ENCODE results near the gene NKRF. TPM values are rescaled to one million over a fixed set of nuclear protein-coding genes. Genes with fewer than 3 reads are reported as not detected.
A peak's percentile ranks its signal among the peaks of the same experiment; 100 is the strongest.

NKRF gene
- 3.7 TPM for total RNA-seq
- long read RNA-seq, transcript NKRF-201 (3 exons, 3,817 nt), result major isoform, 7 of 9 reads
- long read RNA-seq, partial matches to known transcripts, result 0 of 9 reads
- long read RNA-seq, other reads (novel, unspliced or antisense), result 2 of 9 reads

- intact Hi-C loops (cut with micrococcal nuclease), result no loop called here
These were observed at the start of gene NKRF for GRCh38 chrX:119606280-119607017. NKRF (minus strand) TSS chrX:119606424.

DNA sequence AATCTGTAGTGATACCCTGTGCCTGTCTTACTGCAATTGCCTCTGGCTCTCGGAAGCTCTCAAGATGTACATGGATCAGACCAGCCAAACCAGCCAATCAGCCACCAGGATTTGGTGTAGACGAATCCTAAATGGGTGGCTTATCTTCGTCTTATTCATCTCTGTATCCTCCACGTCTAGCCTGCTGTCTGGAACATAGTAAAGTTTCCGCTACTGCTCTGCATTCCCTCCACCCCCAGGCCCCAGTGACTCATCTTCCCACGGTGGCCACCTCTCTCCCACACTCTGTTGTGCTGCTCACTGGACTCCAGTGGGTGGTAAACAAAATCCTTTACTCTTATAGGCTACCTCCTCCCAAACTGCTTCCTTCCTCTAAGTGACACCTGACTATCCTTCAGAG, 48.9 kb upstream of the NKRF start:
- intact Hi-C loops (cut with micrococcal nuclease), result no loop called here
- peak; percentile 21 for DNase-seq
- peak overlapping the region; percentile 55 for H3K27ac ChIP-seq (replicated peaks)

More at GRCh38 chrX:119606280-119607017, at the start of gene NKRF:
- TF ChIP-seq CTCF (IDR thresholded peaks at IDR 0.05; ENCODE audit: borderline replicate concordance), result no peak
- Histone ChIP-seq H3K36me3 (no peaks in the 10 kb centered on the region), H3K27me3 (ENCODE audit: low read depth) (no peaks in the 10 kb centered on the region), H3K9me3 (replicated peaks) (no peaks in the 10 kb centered on the region), H3K4me3 (peak within 1 kb of the TSS; percentile 81), H3K4me1 (peaks cover 9% of the 10 kb centered on the region), H3K27ac (replicated peaks) (peak within 1 kb of the TSS; percentile 90)
- DNase-seq, result peak; percentile 92

GRCh38 chrX:119654112-119654531, 47.9 kb upstream of the NKRF start:
- H3K4me1 ChIP-seq, result no peaks in the 10 kb centered on the region
- no peaks in the 10 kb centered on the region for H3K27me3 ChIP-seq (ENCODE audit: low read depth)
- peak overlapping the region; percentile 55 for H3K27ac ChIP-seq (replicated peaks)
- H3K36me3 ChIP-seq, result no peaks in the 10 kb centered on the region
- H3K9me3 ChIP-seq (replicated peaks), result no peaks in the 10 kb centered on the region
- H3K4me3 ChIP-seq, result no peak overlapping the region
- peak; percentile 28 for TF ChIP-seq CTCF (IDR thresholded peaks at IDR 0.05; ENCODE audit: borderline replicate concordance)
- intact Hi-C loops (cut with micrococcal nuclease), result no loop called here
- peak; percentile 56 for DNase-seq

More for the DNA sequence above, 48.9 kb upstream of the NKRF start:
- no peaks in the 10 kb centered on the region for H3K27me3 ChIP-seq (ENCODE audit: low read depth)
- H3K4me3 ChIP-seq, result no peak overlapping the region
- TF ChIP-seq CTCF (IDR thresholded peaks at IDR 0.05; ENCODE audit: borderline replicate concordance), result no peak
- H3K4me1 ChIP-seq, result no peaks in the 10 kb centered on the region
- no peaks in the 10 kb centered on the region for H3K36me3 ChIP-seq
- no peaks in the 10 kb centered on the region for H3K9me3 ChIP-seq (replicated peaks)

GRCh38 chrX:119648421-119648775, 42.2 kb upstream of the NKRF start:
- no peak overlapping the region for H3K27ac ChIP-seq (replicated peaks)
- H3K9me3 ChIP-seq (replicated peaks), result no peaks in the 10 kb centered on the region
- intact Hi-C loops (cut with micrococcal nuclease), result no loop called here
- no peaks in the 10 kb centered on the region for H3K36me3 ChIP-seq
- no peak for TF ChIP-seq CTCF (IDR thresholded peaks at IDR 0.05; ENCODE audit: borderline replicate concordance)
- DNase-seq, result no peak
- H3K4me1 ChIP-seq, result no peaks in the 10 kb centered on the region
- no peaks in the 10 kb centered on the region for H3K27me3 ChIP-seq (ENCODE audit: low read depth)
- no peak overlapping the region for H3K4me3 ChIP-seq

GRCh38 chrX:119647552-119648420, 41.6 kb upstream of the NKRF start:
- no peak for DNase-seq
- no peak for TF ChIP-seq CTCF (IDR thresholded peaks at IDR 0.05; ENCODE audit: borderline replicate concordance)
- H3K9me3 ChIP-seq (replicated peaks), result no peaks in the 10 kb centered on the region
- no peaks in the 10 kb centered on the region for H3K4me1 ChIP-seq
- intact Hi-C loops (cut with micrococcal nuclease), result no loop called here
- H3K36me3 ChIP-seq, result no peaks in the 10 kb centered on the region
- H3K4me3 ChIP-seq, result no peak overlapping the region
- no peak overlapping the region for H3K27ac ChIP-seq (replicated peaks)
- H3K27me3 ChIP-seq (ENCODE audit: low read depth), result no peaks in the 10 kb centered on the region

All from left ventricle myocardium inferior (tissue), 1 donor.